RPMI8226 (cell line): ENCODE data around the gene SPTBN1.
"Not testable (repeated sequence)": the region's sequence is repeated elsewhere in the genome, so short reads cannot be mapped to it uniquely, and the experiment has no call there.

Experiments
- DNase-seq: peaks from one replicate; pipeline ENCODE4 v3.0.0-alpha.2; 2015

SPTBN1 gene

DNA sequence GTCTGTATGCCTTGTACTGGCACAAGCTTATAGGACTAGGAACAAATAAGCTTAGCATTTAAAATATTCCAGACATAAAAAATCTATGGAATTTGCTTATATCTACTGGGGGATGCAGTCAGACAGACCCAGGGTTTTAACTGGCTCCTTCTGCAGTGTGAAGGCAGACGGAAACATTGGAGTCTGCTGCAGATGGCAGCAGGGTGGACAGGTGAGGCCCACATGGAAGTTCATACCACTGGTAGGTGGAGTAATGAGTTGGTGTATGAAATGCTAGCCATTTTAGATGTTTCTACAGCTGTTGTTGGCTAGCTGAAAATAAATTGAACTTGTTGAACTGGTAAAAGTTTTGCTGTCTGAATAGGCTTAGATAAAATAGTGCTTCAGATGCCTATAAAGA is 17.7 kb downstream of the SPTBN1 start:
- DNase-seq, result no peak

DNA sequence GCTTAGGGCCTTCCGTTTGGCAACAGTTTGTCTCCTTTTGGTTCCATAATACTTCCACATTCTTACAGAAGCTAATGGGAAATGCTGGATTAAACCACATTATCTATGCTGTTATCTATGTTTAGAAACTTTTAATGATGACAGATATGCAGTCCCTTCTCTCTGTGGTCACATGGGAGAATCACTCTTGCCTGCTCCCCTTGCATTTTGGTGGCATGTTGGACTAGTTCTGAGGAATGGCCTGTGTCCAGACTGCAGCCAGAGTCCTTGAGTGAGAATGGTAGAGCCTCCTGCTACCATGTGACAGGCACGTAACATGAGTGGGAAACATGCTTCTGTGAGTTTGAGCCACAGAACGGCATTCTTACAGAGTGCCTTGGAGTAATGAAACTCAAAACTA is 19.2 kb downstream of the SPTBN1 start:
- DNase-seq, result no peak

DNA sequence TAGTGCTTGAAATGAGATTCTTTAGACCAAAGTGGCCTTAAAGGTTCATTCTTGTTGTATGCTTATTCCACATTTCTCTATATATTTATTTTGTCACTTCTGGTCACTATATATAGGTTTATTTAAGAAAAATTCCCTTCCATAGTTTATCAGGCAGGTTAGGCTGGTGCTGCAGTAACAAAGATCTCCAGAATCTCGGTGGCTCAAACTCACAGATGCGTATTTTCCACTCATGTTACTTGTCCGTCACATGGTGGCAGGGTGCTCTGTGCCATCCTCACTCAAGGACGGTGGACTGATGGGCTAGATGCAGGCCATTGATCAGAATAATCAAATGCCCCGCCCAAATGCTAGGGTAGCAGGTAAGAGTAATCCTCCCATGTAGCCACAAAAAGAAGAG is 19.8 kb downstream of the SPTBN1 start:
- DNase-seq, result no peak

DNA sequence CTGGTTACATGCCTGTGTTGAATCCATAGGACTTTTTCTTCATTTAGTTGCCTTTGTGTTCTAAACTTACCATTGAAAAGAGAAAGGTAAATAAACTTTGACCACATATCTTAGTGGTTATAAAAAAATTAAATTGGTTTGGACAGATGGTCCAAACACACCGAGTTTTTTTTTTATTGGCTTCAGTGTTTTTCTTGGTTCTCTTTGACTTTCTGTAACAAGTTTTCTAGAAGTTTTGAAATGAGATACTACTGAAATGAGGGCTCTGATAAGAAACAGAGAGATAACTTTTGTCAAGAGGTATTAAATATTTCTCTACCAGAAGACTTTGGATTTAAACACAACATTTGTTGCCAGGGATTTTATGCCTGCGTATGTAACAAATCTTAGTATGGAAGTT is 20.7 kb downstream of the SPTBN1 start:
- no peak for DNase-seq

GRCh38 chr2:54477896-54478295 is 21.8 kb downstream of the SPTBN1 start:
- no peak for DNase-seq

DNA sequence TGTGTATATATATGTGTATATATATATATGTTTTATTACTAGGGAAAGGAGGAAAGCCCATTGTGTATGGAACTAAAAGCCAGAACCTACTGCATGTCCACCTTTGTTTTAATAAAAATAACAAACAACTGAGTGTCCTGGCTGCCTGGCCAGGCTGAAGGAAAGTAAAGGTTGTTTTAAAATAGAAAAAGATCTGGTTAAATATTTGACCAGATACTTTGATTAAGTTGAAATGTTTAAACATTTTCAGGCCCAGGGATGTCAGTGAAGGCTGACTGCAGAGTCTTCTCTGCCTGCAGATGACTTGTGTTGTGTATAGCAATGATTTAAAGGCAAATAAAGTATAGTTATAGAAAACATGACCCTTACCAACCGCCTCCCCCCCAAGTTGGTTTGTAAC is 22.8 kb downstream of the SPTBN1 start:
- no peak for DNase-seq

DNA sequence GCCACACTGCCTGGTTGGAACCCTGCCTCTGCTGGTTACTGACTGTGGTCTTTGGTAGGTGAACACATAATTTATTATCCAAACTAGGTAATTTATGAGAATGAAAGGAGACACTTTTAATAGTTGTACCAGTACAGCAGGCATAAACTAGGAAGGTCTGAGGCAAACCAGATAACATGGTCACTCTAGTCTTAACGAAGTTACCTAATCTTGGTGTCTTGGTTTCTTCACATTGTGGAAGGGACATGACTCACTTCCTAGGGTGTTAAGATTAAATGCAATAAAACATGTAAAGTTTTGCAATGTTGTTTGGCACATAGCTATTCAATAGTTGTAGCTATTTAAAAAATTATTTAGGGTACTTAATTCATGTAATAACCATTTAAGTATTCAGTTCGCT is 23.3 kb downstream of the SPTBN1 start:
- DNase-seq, result no peak

DNA sequence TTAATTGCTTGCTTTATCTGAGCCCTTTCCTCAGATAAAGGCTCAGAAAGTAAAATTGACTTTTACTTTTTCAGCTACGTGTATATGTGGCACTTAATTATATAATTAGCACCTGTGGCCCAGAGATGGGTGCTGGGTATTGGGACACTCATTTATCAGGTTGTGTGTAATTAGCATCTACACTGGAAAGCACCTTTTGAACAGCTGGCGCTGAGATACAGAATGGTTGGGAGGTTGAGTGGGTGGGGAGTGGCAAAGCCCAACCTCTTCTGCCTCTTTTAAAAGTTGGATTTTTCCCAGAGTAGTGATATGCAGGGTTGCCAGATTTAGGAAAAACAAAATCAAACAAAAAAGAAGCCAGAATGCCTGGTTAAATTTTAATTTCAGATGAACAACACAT is 23.9 kb downstream of the SPTBN1 start:
- DNase-seq, result no peak

DNA sequence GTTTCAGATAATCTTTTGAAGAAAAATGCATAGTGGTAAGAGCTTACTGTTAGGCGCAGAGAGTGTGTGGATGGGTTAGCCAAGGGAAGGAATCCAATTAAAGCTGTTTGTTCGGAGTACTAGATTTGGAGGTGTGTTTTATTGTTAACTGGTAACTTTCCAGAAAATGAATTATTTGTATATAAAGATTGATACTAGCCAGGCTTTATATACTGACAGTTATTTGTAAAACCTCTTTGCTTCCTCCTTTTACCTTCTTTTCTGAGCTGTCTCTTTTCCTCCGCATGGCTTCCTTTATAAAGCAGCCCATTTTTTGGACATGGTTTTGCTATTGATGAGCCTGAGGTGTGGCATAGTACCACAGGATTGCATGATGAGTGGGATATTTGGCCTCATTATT is 25.6 kb downstream of the SPTBN1 start:
- DNase-seq, result no peak

DNA sequence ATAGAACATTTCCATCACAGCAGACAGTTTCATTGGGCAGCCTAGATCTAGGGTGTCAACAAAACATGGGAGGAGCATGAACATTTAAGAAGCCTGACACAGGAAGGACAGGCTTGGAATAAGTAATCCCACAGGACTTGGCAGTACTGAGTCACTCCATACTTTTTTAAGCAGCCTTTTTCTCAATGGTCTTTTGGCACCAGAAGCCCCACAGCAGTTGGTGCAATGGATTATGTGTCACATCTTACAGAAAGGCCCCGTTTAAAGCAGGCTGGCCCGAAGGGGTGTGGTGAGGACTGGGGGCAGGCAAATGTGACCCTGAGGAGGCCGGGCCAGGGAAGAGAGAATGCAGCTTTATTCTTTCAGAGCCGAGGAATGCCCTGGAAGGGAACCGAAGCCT is 26.6 kb downstream of the SPTBN1 start:
- DNase-seq, result no peak

DNA sequence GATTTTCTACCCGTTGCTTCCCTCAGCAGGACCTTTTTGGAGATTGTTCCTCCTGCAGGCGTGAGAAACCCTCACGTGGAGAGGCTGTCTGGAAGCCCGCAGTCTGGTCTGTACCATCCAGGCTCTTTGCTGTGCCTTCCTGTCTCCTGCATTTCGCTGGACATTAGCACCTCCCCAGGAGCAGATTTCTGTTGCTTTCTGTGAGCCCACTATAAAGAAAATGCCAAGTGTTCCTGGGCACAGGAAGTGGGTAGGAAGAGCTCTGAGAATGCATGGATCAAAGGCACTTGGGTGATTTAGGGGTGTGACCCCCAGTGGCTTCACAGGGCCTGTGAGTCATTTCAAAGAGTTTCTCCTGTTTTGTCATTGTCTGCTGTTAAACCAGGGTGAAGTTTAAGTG is 27.3 kb downstream of the SPTBN1 start:
- no peak for DNase-seq

GRCh38 chr2:54485756-54486155 is 29.6 kb downstream of the SPTBN1 start:
- DNase-seq, result not testable (repeated sequence)

GRCh38 chr2:54486766-54487165 is 30.6 kb downstream of the SPTBN1 start:
- DNase-seq, result no peak

- no peak for DNase-seq
Observed at GRCh38 chr2:54490863-54491262, 34.7 kb downstream of the SPTBN1 start.

DNA sequence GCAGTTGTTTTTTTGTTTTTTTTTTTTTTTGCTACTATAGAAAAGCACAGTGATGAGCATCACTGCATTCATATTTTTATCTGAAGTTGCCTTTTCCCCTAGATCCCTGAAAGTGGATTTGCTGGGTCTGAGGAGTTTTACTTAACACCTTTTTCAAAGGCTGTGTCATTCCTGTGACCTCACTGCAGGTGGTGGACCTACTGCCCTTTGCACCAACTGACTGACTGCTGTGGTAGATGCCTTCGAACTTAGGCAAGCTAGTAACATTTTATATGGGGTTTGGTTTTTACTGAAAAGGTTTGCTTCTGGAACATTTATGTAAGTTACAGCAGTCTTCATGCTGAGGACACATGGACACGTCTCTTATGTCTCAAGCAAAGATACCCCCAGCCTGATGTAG is 36.2 kb downstream of the SPTBN1 start:
- DNase-seq, result no peak

DNA sequence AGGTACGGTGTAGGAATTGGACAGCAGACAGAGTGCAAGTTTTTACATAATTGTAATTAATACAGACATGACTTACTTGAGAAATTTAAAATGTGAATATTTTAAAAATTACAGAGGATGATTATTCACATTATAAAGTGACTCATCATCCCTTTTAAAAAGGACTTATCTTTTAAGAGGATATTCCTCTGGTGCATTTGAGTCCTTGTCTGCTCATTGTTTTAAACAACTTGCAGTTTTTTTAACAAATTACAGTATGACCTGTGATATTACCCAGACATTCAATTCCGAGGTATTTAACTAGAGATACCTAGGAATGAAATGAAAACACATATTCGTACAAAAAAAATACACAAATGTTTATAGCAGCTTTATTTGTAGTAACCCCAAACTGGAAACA is 38.0 kb downstream of the SPTBN1 start:
- no peak for DNase-seq

DNA sequence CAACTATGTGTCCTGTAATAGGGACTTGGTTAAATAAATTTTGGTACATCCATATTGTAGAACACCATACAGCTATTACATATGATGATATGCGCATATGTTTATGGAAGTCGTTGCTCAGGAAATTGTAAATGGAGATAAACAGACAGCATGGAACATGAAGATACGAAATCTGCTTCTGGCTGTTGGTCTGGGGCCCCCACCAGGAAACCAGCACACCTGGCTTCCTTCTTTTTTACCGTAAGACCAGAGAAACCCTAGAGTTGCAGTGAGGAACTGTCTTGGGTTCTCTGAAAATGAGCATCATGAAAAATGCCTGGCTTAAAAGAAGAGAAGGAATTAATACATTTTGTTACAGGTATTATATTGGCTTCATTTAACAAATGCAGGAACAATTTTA is 40.8 kb downstream of the SPTBN1 start:
- DNase-seq, result no peak

DNA sequence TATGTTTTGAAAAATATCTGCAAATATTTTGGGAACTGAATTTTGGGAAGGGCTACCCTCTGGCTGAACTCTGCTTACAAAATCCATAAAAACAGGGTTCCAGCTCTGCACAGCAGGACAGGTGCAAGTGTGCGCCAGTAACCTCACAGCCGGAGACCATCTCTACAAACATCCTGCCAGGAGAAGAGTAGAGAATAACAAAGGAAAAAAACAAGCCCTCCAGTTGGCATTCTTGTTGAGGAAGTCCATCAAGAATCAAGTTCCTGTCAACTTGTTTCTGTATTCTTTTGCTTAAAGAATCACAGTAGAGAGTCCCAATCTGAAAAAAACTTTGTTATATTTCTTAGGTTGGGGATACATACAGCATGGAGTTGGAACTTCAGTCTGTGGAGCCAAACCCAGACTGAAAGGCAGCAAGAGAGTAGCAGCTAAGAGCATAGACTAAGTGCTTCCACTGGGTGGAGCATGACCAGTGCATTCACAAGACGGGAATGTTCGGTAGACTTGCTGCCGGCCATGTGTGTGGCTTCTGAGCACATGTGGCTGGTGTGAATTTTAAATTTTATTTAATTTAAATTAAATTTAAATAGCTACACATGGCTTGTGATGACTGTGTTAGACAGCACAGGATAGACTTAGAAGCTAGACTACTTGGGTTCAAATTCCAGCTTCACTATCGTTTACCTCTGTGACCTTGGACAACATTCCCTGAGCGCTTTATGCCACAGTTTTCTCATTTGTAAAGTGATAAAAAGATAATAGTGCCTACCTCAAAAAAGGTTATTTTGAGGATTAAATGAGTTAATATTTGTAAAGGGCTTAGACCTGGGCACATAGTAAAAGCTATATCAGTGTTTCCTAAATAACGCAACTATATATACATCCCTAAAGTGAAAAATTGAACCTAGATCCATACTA is 41.9 kb downstream of the SPTBN1 start:
- DNase-seq, result peak; percentile 16

- DNase-seq, result no peak
Observed at GRCh38 chr2:54499661-54500060, 43.5 kb downstream of the SPTBN1 start.

- DNase-seq, result no peak
Observed at GRCh38 chr2:54500404-54501205, 44.5 kb downstream of the SPTBN1 start.

DNA sequence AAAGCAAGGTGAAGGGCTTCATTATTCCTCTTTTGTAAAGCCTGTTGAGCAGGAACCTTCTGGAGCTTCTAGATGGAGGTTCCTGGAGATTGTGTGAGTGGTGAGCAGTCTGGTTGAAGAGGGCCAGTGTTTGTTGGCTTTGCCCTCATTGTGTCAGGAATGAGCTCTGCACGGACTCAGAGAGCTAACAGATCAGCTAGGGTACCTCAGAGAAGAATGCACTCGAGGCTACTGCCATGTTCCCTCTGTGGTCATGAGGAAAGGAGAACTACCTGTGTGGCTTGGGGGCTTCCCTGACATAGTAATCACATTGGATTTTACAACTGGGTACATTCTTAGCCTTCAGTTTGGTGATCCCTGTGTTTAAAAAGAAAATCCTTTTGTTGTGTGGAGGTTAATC is 46.6 kb downstream of the SPTBN1 start:
- DNase-seq, result no peak

DNA sequence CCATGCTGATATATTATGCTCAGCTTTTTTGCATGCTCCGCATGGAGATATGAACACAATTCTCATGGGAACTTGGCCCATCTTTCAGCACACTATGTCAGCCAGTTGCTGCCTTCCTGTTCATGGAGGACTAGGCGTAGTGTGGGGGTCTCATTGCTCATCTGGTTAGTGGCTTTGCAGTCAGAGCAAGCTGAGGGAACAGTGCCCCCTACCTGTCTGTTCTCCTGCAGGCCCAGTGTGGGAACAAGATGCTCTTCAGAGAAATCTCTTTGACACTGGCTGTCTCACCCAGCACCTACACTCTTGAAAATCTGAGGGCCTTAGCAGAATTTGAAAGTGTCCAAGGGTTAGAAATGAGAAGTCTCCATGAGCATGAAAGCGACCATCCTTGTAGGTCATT is 47.1 kb downstream of the SPTBN1 start:
- DNase-seq, result peak; percentile 15

DNA sequence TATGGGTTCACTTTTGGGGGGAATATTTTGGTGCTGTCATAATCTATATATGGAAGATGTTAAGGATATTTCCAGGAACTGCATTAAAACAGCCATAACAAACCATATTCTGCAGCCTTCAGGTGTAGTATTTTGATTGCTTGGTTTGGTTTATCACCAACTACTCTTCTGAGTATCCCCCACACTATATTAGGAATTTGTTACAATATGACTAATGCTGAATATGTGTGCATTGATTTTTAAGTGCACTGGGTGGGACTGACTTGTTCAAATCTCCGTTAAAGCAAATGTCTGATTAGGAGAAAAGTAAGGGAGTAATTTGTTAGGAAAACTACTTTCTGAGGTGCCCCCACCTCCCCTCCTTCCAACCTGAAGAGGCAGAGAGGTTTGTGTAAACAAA is 47.7 kb downstream of the SPTBN1 start:
- DNase-seq, result no peak

DNA sequence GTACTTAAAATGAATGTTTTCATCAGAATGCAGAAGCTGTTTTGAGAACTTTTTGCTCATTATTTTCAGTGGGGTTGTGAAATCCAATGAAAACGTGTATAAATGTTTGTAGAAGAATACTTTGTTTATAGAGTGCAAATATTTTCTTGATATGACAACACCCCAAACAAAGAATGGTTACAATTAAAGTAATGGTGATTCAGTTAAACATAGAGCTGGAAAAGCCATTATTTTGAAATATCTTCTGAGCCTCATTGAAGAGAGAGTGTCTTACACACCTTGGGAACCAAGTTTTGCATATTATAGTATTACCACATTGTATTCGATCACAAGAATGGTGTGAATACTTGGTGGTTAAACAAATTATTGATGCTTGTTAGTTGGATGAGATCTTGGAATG is 48.7 kb downstream of the SPTBN1 start:
- DNase-seq, result no peak
